ENCODE data around the gene NPRL2. TPM values are rescaled to one million over a fixed set of nuclear protein-coding genes. Genes with fewer than 3 reads are reported as not detected.
A peak's percentile ranks its signal among the peaks of the same experiment; 100 is the strongest.

The NPRL2 gene
- polyA plus RNA-seq, 1 experiment: 45.0 TPM

GRCh38 chr3:50325113-50325480 is 25.5 kb downstream of the NPRL2 start:
- CTCF ChIA-PET: interaction anchor here (0.6 to 3.0 kb wide), 17 partner anchors 10 to 204 kb away, joined by 3 to 32 read pairs (median 4); partner anchors contain the start of genes HYAL3 and NAA80
- H3K36me3 ChIP-seq (ENCODE audit: control insufficient read depth, insufficient read depth, low read length): peaks cover 7% of the 10 kb centered on the region
- no peak for TF ChIP-seq CTCF (IDR thresholded peaks at IDR 0.05; ENCODE audit: insufficient read depth, low read depth, low read length)
- H3K27me3 ChIP-seq (ENCODE audit: control insufficient read depth, insufficient read depth, low read length): no peaks in the 10 kb centered on the region
- no peak overlapping the region for H3K4me3 ChIP-seq (ENCODE audit: low read depth, low read length)
- POLR2A ChIA-PET: no interaction called here
- DNase-seq (ENCODE audit: low read depth): no peak

- POLR2A ChIA-PET: no interaction called here
- H3K27me3 ChIP-seq (ENCODE audit: control insufficient read depth, insufficient read depth, low read length): no peaks in the 10 kb centered on the region
- no peak for DNase-seq (ENCODE audit: low read depth)
- CTCF ChIA-PET: interaction anchor here (0.6 to 3.0 kb wide), 30 partner anchors 9 to 218 kb away, joined by 3 to 32 read pairs (median 4); partner anchors contain the start of genes HYAL3, LSMEM2 and NAA80
- peak; percentile 94 for TF ChIP-seq CTCF (IDR thresholded peaks at IDR 0.05; ENCODE audit: insufficient read depth, low read depth, low read length)
- H3K36me3 ChIP-seq (ENCODE audit: control insufficient read depth, insufficient read depth, low read length): peaks cover 5% of the 10 kb centered on the region
- no peak overlapping the region for H3K4me3 ChIP-seq (ENCODE audit: low read depth, low read length)
Measured at GRCh38 chr3:50324351-50325112, 26.0 kb downstream of the NPRL2 start.

GRCh38 chr3:50323614-50324199 is 26.9 kb downstream of the NPRL2 start:
- CTCF ChIA-PET: interaction anchor here (0.5 to 3.0 kb wide), 27 partner anchors 8 to 518 kb away, joined by 3 to 32 read pairs (median 4); partner anchors contain the start of genes HYAL3, LSMEM2 and NAA80
- H3K4me3 ChIP-seq (ENCODE audit: low read depth, low read length): no peak overlapping the region
- H3K36me3 ChIP-seq (ENCODE audit: control insufficient read depth, insufficient read depth, low read length): peaks cover 8% of the 10 kb centered on the region
- POLR2A ChIA-PET: no interaction called here
- no peak for TF ChIP-seq CTCF (IDR thresholded peaks at IDR 0.05; ENCODE audit: insufficient read depth, low read depth, low read length)
- no peak for DNase-seq (ENCODE audit: low read depth)
- no peaks in the 10 kb centered on the region for H3K27me3 ChIP-seq (ENCODE audit: control insufficient read depth, insufficient read depth, low read length)

GRCh38 chr3:50323092-50323600 is 27.4 kb downstream of the NPRL2 start:
- TF ChIP-seq CTCF (IDR thresholded peaks at IDR 0.05; ENCODE audit: insufficient read depth, low read depth, low read length): no peak
- POLR2A ChIA-PET: no interaction called here
- peaks cover 11% of the 10 kb centered on the region for H3K36me3 ChIP-seq (ENCODE audit: control insufficient read depth, insufficient read depth, low read length)
- no peaks in the 10 kb centered on the region for H3K27me3 ChIP-seq (ENCODE audit: control insufficient read depth, insufficient read depth, low read length)
- DNase-seq (ENCODE audit: low read depth): no peak
- CTCF ChIA-PET: interaction anchor here (0.5 to 3.0 kb wide), 14 partner anchors 8 to 518 kb away, joined by 3 to 20 read pairs (median 4); partner anchors contain the start of genes HYAL3, LSMEM2 and NAA80
- H3K4me3 ChIP-seq (ENCODE audit: low read depth, low read length): no peak overlapping the region
